NB4 (cell line): ENCODE data around the gene RIPOR3.

Experiments used
- MYC ChIP-seq: IDR thresholded peaks from 2 replicates; pipeline ENCODE4 v1.6.1; 2011; ENCODE audit warnings: low read depth, low read length
- POLR2A ChIP-seq: IDR thresholded peaks from 2 replicates; pipeline ENCODE4 v1.6.1; 2011; ENCODE audit warnings: mild to moderate bottlenecking; ENCODE audit not compliant: insufficient read length; ENCODE audit errors: extremely low read depth
- TF ChIP-seq, protein P1 (sequence below): IDR thresholded peaks from one replicate; pipeline ENCODE4 v1.5.1; 2012; ENCODE audit warnings: low read depth, low read length
- TF ChIP-seq, protein P2 (sequence below): IDR thresholded peaks from 2 replicates; pipeline ENCODE4 v1.6.1; 2011; ENCODE audit warnings: low read depth, low read length

DNA sequence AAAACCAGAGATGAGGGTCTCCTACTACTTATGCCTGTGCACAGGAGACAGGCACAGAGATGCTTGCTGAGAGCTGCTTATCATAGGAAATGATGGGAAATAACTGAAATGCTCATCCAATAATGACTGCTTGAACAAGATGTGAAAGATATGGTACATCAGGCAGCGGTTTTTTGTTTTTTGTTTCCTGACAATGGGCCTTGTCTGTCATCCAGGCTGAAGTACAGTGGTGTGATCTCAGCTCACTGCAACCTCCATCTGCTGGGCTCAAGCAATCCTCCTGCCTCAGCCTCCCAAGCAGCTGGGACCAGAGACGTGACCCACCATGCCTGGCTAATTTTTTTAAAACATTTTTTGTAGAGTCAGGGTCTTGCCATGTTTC lies 1.2 kb upstream of the RIPOR3 start:
- TF ChIP-seq, protein P1, sequence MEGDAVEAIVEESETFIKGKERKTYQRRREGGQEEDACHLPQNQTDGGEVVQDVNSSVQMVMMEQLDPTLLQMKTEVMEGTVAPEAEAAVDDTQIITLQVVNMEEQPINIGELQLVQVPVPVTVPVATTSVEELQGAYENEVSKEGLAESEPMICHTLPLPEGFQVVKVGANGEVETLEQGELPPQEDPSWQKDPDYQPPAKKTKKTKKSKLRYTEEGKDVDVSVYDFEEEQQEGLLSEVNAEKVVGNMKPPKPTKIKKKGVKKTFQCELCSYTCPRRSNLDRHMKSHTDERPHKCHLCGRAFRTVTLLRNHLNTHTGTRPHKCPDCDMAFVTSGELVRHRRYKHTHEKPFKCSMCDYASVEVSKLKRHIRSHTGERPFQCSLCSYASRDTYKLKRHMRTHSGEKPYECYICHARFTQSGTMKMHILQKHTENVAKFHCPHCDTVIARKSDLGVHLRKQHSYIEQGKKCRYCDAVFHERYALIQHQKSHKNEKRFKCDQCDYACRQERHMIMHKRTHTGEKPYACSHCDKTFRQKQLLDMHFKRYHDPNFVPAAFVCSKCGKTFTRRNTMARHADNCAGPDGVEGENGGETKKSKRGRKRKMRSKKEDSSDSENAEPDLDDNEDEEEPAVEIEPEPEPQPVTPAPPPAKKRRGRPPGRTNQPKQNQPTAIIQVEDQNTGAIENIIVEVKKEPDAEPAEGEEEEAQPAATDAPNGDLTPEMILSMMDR: no peak
- no peak for TF ChIP-seq POLR2A
- TF ChIP-seq, protein P2, sequence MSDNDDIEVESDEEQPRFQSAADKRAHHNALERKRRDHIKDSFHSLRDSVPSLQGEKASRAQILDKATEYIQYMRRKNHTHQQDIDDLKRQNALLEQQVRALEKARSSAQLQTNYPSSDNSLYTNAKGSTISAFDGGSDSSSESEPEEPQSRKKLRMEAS: no peak
- TF ChIP-seq MYC: no peak
